Aorta (tissue), 5 donors: ENCODE data around the gene HKDC1. TPM values are rescaled to one million over a fixed set of nuclear protein-coding genes. Genes with fewer than 3 reads are reported as not detected.

Source experiments
- ATAC-seq: fragments of 200-7000 bp; cut with Tn5 transposase; one replicate; pipeline ENCODE4 v1.9.1; 2022; ENCODE audit warnings: moderate library complexity; ENCODE audit not compliant: low FRiP score
- DNase-seq, 2 donors: peaks; one replicate each; pipeline ENCODE4 v3.0.0-alpha.2; 2020
- H3K27ac ChIP-seq, 2 donors: one replicate each; pipeline ENCODE4 v1.5.1; 2013; ENCODE audit warnings: low read length in 2 of 2, mild to moderate bottlenecking in 2 of 2, moderate library complexity in 2 of 2, control low read depth in 1 of 2, inconsistent platforms in 1 of 2, low read depth in 1 of 2
- H3K27me3 ChIP-seq, 2 donors: one replicate each; pipeline ENCODE4 v1.6.1; 2013; ENCODE audit warnings: control low read depth in 1 of 2, low read length in 1 of 2, mild to moderate bottlenecking in 1 of 2, moderate library complexity in 1 of 2; ENCODE audit not compliant: insufficient read depth in 2 of 2, control insufficient read depth in 1 of 2
- H3K36me3 ChIP-seq, 2 donors: one replicate each; pipeline ENCODE4 v1.6.1; 2013; ENCODE audit warnings: control low read depth in 1 of 2, low read length in 1 of 2, mild to moderate bottlenecking in 1 of 2; ENCODE audit not compliant: insufficient read depth in 2 of 2, control insufficient read depth in 1 of 2
- H3K4me1 ChIP-seq, 2 donors: one replicate each; pipeline ENCODE4 v1.6.1; 2013; ENCODE audit warnings: low read length in 2 of 2, control low read depth in 1 of 2, mild to moderate bottlenecking in 1 of 2, moderate library complexity in 1 of 2; ENCODE audit not compliant: insufficient read depth in 2 of 2, control insufficient read depth in 1 of 2
- H3K4me3 ChIP-seq, 2 donors: one replicate each; pipeline ENCODE4 v1.5.1; 2013; ENCODE audit warnings: low read length in 2 of 2, control low read depth in 1 of 2, mild to moderate bottlenecking in 1 of 2
- H3K9me3 ChIP-seq: one replicate; pipeline ENCODE4 v1.6.1; 2013; ENCODE audit warnings: mild to moderate bottlenecking, low read length; ENCODE audit not compliant: control insufficient read depth
- WGBS, 2 donors: extraction: QIAGEN DNeasy Blood & Tissue Kit; methylation state at CpG; one replicate each; pipeline ENCODE4 v1.1.7; 2013; 5-methylcytosine and 5-hydroxymethylcytosine counted together
- intact Hi-C, 2 donors: fragments of 100-400 bp; cut with DNase I; formaldehyde crosslinking; loops; one replicate each; pipeline versions ENCODE4 v1.14.2 to v1.15.0; 2022
- polyA plus RNA-seq, 2 donors: library from polyadenylated mRNA; stranded (reverse); fragments of 200-250 nt; gene quantifications; one replicate each; pipeline ENCODE4 v1.2.3, GENCODE V29; 2013
- total RNA-seq, 2 donors: library from RNA; stranded (reverse); fragmentation: NEBNext Ultra II Directional; extraction: Animal tissue kit (Norgen Biotek cat#: 25700); gene quantifications; one replicate each; pipeline ENCODE4 v1.2.1, GENCODE V29; 2021
- donor health status: healthy with polysubstance abuse.
- donor health status: Bipolar disorder and iron deficiency.
- donor health status: DM: no; HTN: no; CAD: no.
- donor health status: DM: no; HTN: no; CAD: no.
- donor health status: DM: yes; HTN: yes; CAD: no.

HKDC1 gene
- total and polyA plus RNA-seq, 4 donors, result 3.1 TPM; not detected in 3

DNA sequence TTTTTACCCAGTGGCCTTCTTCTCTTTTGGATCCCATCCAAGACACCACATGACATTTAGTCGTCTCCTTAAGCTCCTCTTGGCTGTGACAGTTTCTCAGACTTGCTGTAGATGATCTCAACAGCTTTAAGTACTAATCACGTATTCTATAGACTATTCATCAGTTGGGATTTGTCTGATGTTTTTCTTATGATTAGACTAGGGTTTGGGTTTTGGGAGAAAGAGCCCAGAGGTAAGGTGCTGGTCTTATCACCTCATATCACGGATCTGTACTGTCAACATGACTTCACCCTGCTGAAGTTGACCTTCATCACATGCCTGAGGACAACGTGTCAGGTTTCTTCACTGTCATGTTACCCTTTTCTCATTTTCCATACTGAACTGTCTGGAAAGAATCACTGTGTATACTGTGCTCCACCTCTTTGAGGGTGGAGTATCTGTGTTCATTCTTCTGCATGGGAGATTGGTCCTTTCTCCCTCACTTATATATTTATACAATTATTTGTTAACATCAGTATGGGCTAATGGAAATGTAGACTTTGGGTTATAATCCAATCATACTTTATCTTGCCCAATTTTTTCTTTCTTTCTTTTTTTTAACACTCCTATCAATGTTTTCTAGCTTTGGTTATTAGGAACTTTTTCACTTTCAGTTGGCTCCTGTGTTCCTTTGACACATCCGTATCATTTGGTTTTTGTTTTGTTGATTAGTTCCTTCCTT lies 6.4 kb upstream of the HKDC1 start:
- H3K27me3 ChIP-seq, result no peaks in the 10 kb centered on the region
- intact Hi-C loops, result no loop called here
- no peak overlapping the region for H3K27ac ChIP-seq
- no peaks in the 10 kb centered on the region for H3K36me3 ChIP-seq
- H3K9me3 ChIP-seq, result peaks cover 1% of the 10 kb centered on the region
- H3K4me1 ChIP-seq, result no peaks in the 10 kb centered on the region
- DNase-seq (no peak), ATAC-seq (no peak)
- H3K4me3 ChIP-seq, result no peak overlapping the region
- 46 to 49% methylated on average over 5 of the region's 5 CpGs for WGBS, 2 donors

DNA sequence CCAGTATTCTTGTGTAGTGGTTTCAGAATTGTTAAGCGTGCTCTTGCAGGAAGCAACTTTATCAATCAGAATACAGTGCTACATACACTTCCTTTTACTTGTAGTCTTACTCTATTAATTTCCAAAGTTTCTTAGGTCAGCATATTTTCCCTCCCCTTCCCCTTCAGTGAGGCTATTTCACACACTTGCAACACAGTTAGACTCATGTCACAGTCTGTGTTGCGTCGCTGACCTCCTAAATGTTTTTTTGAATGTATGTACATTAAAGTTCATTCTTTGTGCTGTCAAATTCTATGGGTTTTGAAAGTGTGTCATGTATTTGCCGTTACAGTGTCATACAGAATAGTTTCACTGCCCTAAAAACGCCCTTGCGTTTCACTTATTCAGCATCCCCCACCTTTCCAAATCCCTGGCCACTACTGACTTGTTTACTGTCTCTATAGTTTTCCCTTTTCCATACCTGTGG lies 5.4 kb upstream of the HKDC1 start:
- ATAC-seq (no peak), DNase-seq (no peak)
- Histone ChIP-seq H3K36me3 (no peaks in the 10 kb centered on the region), H3K27ac (no peak overlapping the region), H3K4me3 (no peak overlapping the region), H3K4me1 (no peaks in the 10 kb centered on the region), H3K27me3 (no peaks in the 10 kb centered on the region), H3K9me3 (peaks cover 1% of the 10 kb centered on the region)
- intact Hi-C loops, result no loop called here
- WGBS, 2 donors, result 93 to 95% methylated on average over 6 of the region's 6 CpGs

DNA sequence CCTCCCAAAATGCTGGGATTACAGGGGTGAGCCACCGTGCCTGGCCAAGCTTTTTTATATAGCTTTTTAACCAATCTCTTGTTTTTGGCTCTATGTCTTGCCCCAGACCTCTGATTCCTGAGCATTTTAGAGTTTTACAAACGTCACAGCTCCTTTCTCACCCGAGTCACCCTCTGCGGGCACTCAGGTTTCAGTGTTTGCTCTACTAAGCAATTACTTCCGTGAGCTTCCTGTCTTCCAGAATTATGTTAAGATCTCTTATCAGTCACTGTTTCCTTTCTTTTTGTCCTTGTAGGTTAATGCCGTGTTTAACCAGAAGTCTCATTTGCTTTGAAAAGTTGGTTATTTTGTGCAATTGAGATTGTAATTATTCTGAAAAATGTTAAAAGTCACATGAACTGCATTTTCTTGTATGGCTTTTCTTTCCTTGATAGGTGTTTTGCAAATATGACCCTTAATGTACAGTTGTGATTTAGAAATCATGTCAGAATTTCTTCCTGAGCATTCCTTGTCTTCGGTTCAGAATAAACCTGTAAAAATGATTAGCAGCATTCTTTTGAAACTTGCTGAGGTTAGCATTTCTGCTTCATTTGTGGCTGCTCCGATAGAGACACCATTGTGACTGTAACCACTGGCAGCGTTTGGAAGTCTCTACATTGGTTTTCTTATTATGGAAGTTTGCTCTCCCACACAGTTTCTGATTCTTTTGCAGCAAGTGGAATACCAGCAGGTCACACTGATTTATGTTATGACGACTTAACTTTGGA lies 4.5 kb upstream of the HKDC1 start:
- H3K36me3 ChIP-seq, result no peaks in the 10 kb centered on the region
- ATAC-seq, result no peak
- WGBS, 2 donors, result 22 to 33% methylated on average over 10 of the region's 10 CpGs
- H3K4me1 ChIP-seq, result no peaks in the 10 kb centered on the region
- intact Hi-C loops, result no loop called here
- H3K4me3 ChIP-seq, result no peak overlapping the region
- no peaks in the 10 kb centered on the region for H3K27me3 ChIP-seq
- no peak for DNase-seq
- no peak overlapping the region for H3K27ac ChIP-seq
- H3K9me3 ChIP-seq, result peaks cover 1% of the 10 kb centered on the region

DNA sequence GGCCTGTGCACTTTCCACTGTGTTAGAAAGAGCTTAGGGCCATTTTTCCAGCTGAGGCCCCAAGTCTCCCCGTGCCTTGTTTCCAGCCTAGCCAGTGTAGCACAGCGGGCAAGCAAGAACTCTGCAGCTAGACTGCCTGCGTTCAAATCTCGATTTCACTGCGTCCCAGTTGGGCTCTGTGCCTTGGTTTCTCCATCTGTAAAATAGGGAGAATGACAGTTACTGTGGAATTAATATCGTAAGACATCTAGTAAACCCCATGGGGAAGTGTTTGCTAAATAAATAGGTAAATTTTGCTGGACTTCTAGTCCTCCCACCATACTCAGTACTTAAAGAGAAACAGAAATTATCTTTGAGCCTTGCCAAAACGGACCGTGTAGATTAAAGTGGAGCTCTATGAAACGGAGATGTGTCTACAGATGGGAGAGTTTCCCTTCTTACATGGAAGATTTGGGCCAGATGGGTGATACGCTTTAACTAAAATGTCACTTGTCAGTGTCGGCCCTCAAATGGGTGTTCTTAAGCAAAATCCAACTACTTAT lies 3.5 kb upstream of the HKDC1 start:
- H3K4me1 ChIP-seq, result no peaks in the 10 kb centered on the region
- no peak overlapping the region for H3K27ac ChIP-seq
- peaks cover 1% of the 10 kb centered on the region for H3K9me3 ChIP-seq
- 81 to 83% methylated on average over 11 of the region's 11 CpGs for WGBS, 2 donors
- H3K36me3 ChIP-seq, result no peaks in the 10 kb centered on the region
- intact Hi-C loops, result no loop called here
- no peak for DNase-seq
- H3K27me3 ChIP-seq, result no peaks in the 10 kb centered on the region
- no peak overlapping the region for H3K4me3 ChIP-seq
- no peak for ATAC-seq

DNA sequence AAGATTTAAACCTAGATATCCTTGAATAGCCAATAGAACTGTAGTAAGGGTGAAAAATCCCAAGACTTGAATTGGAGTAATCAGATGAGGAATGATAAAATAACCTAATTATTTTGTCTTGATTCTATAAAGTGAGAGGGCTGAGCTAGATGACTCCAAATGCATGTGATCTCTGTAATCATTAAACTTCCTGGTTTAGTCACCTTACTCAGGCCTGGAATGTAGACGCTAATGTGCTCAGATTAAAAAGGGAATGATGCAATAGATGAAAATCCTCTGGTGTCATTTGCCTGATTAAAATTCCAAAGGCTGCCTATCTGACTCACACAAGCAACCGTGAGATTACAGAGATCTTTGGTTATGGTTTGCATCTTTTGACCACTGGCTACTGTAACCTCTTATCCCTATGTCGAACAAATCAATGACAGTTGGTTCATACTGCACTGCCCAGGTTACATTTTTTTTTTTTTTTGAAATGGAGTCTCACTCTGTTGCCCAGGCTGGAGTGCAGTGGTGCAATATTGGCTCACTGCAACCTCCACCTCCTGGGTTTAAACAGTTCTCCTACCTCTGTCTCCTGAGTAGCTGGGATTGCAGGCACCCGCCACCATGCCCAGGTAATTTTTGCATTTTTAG lies 2.9 kb upstream of the HKDC1 start:
- DNase-seq (no peak), ATAC-seq (no peak)
- Histone ChIP-seq H3K4me1 (no peaks in the 10 kb centered on the region), H3K36me3 (no peaks in the 10 kb centered on the region), H3K9me3 (peaks cover 1% of the 10 kb centered on the region), H3K4me3 (no peak overlapping the region), H3K27ac (no peak overlapping the region), H3K27me3 (no peaks in the 10 kb centered on the region)
- intact Hi-C loops, result no loop called here
- 78 to 84% methylated on average over 4 of the region's 4 CpGs for WGBS, 2 donors

DNA sequence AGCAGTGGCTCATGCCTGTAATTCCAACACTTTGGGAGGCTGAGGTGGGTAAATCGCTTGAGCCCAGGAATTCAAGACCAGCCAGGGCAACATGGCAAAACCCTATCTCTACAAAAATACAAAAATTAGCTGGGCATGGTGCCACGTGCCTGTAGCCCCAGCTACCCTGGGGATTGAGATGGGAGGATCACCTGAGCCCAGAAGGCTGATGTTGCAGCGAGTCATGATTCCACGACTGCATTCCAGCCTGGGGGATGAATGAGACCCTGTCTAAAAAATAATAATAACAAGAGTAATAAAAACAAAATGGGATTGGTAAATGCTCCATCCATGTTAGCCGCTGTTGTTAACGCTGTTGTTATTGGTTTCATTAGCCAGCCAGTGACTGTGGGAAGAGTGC lies 1.3 kb upstream of the HKDC1 start:
- no peak for ATAC-seq
- peaks cover 1% of the 10 kb centered on the region for H3K9me3 ChIP-seq
- intact Hi-C loops, result no loop called here
- H3K4me3 ChIP-seq, result no peak overlapping the region
- H3K27ac ChIP-seq, result no peak overlapping the region
- H3K27me3 ChIP-seq, result no peaks in the 10 kb centered on the region
- 72 to 79% methylated on average over 6 of the region's 6 CpGs for WGBS, 2 donors
- H3K4me1 ChIP-seq, result no peaks in the 10 kb centered on the region
- no peak for DNase-seq
- H3K36me3 ChIP-seq, result no peaks in the 10 kb centered on the region

DNA sequence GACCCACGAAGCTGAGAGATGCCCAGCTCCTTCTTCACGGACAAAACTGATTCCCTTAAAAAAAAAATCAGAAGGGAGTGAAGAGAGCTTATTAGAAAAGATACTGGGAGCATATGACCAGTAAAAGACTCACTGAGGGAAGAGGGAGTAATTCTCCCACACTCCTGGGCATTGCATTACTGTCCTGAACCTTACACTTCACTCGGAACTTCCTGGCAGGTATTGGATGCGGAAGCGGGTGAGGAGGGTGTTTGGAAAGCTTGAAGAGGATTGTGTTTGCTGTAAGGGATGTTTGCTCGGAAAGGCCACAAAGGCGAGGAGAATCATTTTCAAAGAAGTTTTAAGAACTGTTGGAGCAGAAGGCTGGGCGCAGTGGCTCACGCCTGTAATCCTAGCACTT lies 375 bp downstream of the HKDC1 start:
- no peaks in the 10 kb centered on the region for H3K27me3 ChIP-seq
- no peaks in the 10 kb centered on the region for H3K4me1 ChIP-seq
- 83 to 85% methylated on average over 9 of the region's 9 CpGs for WGBS, 2 donors
- no peak for ATAC-seq
- DNase-seq, result no peak
- H3K27ac ChIP-seq, result no peak overlapping the region
- H3K9me3 ChIP-seq, result no peaks in the 10 kb centered on the region
- no peak overlapping the region for H3K4me3 ChIP-seq
- no peaks in the 10 kb centered on the region for H3K36me3 ChIP-seq
- intact Hi-C loops, result no loop called here

DNA sequence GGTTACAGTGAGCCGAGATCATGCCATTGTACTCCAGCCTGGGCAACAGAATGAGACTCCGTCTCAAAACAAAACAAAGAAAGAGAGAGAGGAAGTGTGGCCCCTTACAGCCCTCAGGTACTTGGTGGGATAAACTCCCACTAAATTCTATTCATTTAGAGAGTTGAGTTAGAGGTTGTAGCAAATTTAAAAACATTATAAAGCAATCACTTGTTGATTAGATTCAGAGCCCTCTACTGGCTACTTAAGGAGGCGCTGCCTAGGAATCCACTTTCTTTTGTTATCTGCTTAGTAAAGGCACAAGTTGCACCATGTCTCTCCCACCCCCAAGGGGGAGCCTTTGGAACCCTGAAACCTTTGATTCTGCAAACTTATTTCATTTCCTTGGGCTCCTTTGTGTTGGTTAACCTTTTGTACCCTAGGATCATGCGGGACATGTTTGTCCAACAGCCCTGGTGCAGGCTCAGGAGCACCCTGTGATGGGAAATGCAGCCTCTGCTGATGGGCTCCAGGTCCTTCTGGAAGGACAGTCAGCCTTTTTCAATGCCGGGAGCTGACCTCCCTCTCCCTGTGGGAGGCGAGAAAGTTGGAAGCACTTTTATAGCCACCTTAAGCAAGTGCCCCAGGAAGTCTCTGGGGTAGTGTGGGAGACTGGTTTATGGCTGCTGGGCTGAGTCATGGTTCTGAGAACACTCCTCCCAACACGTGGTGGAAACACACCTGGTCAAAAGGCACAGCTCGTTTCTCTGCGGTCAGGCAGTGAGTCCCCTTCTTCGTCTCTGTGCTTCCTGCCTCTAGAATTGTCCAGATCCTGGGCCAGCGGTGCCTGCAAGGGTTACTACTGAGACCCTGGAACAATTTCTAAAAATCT lies 2.3 kb downstream of the HKDC1 start:
- no peak for DNase-seq
- intact Hi-C loops, result no loop called here
- no peak overlapping the region for H3K27ac ChIP-seq
- no peaks in the 10 kb centered on the region for H3K4me1 ChIP-seq
- 48 to 53% methylated on average over 10 to 11 of the region's 11 CpGs for WGBS, 2 donors
- H3K9me3 ChIP-seq, result no peaks in the 10 kb centered on the region
- ATAC-seq, result peak; percentile 63
- H3K4me3 ChIP-seq, result no peak overlapping the region
- H3K27me3 ChIP-seq, result no peaks in the 10 kb centered on the region
- no peaks in the 10 kb centered on the region for H3K36me3 ChIP-seq
